ENCODE results near the gene CTDSPL.

CTDSPL gene

DNA sequence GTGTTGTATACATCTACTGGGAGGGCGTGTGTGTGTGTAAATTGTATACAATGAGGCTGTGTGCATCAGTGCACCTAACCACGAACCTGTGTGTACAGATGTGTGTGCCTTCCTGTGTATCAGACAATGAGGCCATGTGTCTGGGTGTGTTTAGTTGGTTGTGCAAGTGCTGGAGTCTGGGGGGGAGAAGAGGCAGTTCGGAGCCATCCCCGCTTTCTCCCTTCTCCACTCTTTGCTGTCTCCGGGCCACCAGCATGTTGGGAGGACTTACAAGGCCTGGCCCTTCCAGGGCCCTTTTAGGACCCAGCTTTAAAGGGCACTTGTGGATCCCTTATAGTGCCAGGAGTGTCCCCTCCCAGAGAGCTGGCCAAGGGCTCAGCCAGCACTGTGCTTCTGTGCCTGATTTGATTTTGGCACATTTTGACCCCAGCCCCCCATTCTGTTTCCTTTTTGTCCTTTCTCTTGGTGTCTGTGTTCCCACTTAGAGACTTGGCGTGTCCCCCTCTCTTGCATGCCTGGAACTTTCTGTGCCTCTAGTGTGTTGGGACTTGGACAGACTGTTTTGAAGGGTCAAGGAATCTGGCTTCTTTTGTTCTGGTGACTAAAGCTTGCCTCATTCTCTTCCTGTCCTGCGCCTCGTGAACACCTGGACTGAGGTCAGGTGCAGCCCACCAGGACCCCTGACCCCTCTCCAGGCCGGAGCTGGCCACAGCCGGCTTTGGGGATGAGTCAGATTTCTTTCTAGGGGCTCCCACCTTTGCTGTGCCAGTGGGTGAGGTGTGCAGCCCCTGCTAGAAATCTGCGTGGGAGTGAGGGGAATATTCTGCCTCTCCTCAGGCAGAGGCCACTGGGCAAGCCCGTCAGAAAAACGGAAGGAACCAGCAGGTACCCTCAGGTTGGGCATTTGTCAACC, 1.5 kb downstream of the CTDSPL start:
- peak in 1 of 2 experiments; percentile 25 for DNase-seq
- TF ChIP-seq POLR2A (IDR thresholded peaks at IDR 0.05; ENCODE audit: low read length) (no peak), GATA1 (IDR thresholded peaks at IDR 0.05; ENCODE audit: low read depth, low read length) (no peak)

DNA sequence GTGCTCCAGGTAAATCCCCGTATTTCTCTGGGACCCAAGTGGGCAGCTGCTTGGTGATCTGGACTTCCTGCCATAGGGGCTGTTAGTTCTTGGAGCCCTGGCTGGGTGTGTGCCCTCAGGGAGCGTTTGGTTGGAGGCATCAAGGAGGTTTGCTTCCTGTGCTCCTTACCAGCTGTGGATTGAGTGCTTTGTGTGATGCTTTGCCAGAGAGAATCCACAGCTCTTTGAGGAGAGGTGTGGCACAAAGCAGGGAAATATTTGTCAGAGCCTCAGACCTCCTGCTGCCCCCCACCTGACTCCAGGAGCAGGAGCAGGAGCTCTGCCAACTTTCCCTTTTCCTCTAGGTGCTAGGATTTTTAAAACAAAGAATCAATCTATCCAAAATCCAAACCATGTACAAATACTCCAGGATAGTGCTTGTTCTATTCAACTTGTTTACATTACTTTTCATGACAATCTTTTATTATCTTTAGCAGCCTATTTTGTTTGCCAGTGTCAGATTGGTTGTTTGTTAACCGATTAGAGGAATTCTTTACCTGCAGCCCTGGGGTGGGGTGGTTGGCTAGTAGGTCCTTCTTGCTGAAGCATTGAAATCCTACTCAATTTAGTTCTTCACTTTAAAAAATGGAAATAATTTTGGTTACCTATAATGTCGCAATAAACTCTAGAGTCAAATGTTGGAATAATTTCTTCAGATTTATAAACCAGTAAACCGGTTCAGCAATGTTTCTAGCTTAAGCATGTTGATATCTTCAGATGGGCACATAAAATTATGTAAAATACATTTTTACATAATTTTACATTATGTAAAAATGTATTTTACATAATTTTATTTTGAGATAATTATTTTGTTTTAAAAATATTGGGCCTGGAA, 2.5 kb downstream of the CTDSPL start:
- DNase-seq: no peak
- no peak for TF ChIP-seq POLR2A (IDR thresholded peaks at IDR 0.05; ENCODE audit: low read length)
- no peak for TF ChIP-seq GATA1 (IDR thresholded peaks at IDR 0.05; ENCODE audit: low read depth, low read length)

DNA sequence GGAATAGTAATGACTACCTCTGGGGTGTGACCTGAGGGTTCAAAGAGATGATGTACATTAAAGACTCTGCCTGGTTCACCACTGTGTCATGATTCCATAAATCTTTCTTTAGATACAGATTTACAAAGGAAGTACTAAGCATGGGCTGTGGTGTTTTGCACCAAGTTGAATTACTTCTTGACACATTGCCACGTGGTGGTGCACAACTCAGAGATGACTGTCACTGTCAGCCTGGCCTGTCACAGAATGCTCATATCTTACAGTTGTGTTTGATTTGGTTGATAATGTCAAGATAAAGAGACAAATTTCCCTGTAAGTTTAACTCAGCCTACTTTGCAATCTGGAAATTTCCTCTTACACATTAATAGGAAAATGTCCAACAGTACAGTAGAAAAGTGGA, 3.2 kb downstream of the CTDSPL start:
- DNase-seq: no peak
- TF ChIP-seq POLR2A (IDR thresholded peaks at IDR 0.05; ENCODE audit: low read length) (no peak), GATA1 (IDR thresholded peaks at IDR 0.05; ENCODE audit: low read depth, low read length) (no peak)

DNA sequence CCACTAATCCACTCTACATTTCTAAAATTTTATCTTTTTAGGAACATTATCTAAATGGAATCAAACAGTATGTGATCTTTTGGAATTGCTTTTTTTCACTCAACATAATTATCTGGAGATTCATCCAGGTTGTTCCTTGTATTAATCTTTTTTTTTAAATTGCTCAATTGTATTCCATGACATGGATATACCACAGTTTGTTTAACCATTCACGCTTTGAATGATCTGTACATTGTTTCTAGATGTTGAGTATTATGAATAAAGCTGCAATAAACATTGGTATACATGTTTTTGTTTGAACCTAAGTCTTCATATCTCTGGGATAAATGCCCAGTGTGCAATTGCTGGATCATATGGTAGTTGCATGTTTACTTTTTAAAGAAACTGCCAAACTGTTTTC, 5.5 kb downstream of the CTDSPL start:
- no peak for DNase-seq
- TF ChIP-seq POLR2A (IDR thresholded peaks at IDR 0.05; ENCODE audit: low read length) (no peak), GATA1 (IDR thresholded peaks at IDR 0.05; ENCODE audit: low read depth, low read length) (no peak)

DNA sequence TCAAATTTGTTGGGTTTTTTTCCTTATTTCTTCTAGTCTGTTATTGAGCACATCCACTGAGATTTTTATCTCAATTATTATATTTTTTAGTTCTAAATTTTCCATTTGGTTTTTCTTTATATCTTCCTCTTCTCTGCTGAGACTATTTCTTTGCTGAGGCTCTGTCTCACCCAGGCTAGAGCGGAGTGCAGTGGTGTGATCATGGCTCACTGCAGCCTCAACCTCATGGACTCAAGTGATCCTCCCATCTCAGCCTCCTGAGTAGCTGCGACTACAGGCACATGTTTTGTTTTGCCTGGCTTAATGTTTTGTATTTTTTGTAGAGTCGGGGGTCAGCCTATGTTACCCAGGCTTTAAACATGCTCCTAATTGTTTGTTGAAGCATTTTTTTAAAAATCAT, 10.2 kb downstream of the CTDSPL start:
- no peak for DNase-seq
- TF ChIP-seq POLR2A (IDR thresholded peaks at IDR 0.05; ENCODE audit: low read length): no peak

DNA sequence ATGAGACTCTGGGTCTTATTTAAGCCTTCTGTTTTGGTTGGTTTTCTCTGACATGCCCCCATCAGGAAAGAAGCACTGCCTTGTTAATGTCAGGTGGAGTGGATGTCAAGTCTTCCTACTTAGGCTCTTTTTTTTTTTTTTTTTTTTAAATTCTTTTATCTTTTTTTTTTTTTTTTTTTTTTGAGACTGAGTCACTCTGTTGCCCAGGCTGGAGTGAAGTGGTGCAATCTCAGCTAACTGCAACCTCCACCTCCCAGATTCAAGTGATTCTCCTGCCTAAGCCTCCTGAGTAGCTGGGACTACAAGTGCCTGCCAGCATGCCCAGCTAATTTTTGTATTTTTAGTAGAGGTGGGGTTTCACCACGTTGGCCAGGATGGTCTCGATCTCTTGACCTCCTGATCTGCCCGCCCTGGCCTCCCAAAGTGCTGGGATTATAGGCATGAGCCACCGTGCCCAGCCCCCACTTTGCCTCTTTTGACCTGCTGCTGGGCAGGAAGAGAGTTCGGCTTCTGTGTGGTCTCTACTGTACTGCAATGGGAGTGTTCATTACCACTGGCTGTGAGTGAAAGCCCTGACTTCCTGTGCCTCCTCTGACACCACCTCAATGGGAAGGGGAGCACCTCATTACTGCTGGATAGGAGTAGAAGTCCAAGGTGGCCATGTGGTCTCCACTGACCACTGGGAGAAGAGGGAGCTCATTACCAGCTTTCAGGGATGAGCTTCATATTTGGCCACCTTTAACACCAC, 10.9 kb downstream of the CTDSPL start:
- DNase-seq: no peak
- TF ChIP-seq POLR2A (IDR thresholded peaks at IDR 0.05; ENCODE audit: low read length) (no peak), GATA1 (IDR thresholded peaks at IDR 0.05; ENCODE audit: low read depth, low read length) (no peak)

DNA sequence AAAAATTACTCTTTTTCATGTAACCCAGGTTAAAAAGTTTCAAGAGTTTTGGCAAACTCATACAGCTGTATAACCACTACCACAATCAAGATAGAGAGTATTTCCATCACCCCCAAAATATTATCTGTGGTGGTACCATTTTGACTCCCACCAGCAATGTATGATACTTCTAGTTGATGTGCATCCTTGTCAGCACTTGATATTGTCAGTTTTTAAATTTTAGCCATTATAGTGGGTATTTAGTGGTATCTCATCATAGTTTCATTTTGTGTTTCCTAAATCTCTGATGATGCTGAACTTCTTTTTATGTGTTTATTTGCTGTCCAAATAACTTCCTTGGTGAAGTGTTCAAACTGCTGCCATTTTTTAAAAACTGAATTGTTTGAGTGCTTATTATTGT, 14.6 kb downstream of the CTDSPL start:
- TF ChIP-seq POLR2A (IDR thresholded peaks at IDR 0.05; ENCODE audit: low read length) (no peak), GATA1 (IDR thresholded peaks at IDR 0.05; ENCODE audit: low read depth, low read length) (no peak)
- no peak for DNase-seq

DNA sequence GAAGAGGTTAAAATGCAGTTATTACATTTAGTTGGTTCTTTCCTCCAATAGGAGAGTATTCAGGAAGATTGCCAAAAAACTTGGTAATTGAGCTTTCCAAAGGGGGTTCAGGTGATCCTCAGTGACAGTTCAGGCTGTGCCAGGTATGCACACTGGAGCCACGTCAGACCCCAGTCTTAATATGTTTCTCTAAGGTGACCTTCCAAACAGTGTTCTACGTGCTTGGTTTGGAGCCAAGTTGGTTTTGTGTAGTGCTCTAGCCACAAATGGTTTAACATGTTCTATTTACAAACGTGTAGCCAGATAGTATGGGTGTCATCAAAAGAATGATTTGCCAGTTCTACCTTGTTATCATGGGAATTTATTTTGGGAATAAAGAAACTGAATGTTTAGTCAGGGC, 21.0 kb downstream of the CTDSPL start:
- TF ChIP-seq GATA1 (IDR thresholded peaks at IDR 0.05; ENCODE audit: low read depth, low read length) (no peak), POLR2A (IDR thresholded peaks at IDR 0.05; ENCODE audit: low read length) (no peak)
- no peak for DNase-seq

DNA sequence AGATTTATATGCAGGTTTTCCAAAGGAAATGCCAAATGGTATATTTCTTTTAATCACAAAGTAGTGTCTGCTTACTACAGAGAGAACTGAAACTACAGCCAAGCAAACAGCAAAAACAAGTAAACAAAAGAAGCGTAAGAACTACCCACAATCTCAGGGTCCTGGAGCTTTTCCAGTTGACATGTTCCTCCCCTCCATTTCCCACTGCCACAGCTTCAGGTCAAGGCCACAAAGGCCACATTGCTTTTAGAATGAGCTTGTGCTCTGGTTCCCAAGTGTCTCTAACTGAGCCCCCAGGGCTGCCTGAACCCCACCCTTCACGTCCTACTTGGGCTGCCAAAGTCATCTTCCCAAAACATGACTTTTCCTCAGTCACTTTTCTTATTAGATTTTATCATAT, 24.1 kb downstream of the CTDSPL start:
- DNase-seq: no peak

DNA sequence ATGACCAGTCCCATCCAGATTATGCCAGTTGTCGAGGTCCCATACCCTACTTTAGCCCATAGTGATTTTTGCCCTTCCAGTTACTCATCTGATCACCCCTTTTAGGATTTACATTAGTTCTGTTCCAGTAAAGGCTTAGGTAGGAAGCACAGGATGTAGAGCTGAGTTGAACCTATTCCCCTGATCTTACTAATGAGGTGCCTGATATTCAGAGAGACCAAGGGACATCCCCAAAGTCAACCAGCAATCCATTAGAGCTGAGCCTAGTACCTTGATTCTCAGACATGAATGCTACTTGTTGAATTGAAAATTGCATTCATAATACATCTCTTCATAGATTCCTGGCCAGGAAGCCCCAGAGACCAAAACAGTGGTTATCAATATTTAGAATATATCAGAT, 24.7 kb downstream of the CTDSPL start:
- no peak for DNase-seq
- TF ChIP-seq GATA1 (IDR thresholded peaks at IDR 0.05; ENCODE audit: low read depth, low read length): no peak
- TF ChIP-seq POLR2A (IDR thresholded peaks at IDR 0.05; ENCODE audit: low read length): no peak

More for the DNA sequence above, 24.1 kb downstream of the CTDSPL start:
- TF ChIP-seq POLR2A (IDR thresholded peaks at IDR 0.05; ENCODE audit: low read length) (no peak), GATA1 (IDR thresholded peaks at IDR 0.05; ENCODE audit: low read depth, low read length) (no peak)

DNA sequence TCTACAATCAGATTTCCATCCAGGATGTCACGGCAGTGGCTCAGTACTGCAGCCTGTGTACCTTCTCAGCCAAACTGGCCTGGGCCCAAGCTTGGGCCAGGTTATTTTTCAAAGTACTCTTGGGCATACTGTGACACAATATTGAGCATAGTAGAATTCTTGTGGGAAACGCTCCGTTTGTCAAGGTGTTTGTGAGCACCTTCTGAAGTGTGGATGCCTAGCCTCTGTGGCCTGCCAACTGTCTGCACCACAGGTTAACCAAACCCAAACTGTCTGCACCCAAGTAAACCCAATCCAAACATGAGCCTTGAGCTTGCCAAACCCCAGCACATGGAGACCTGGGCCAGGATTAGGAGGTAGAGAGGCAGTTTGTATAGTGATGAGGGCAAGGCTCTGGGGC, 25.4 kb downstream of the CTDSPL start:
- TF ChIP-seq POLR2A (IDR thresholded peaks at IDR 0.05; ENCODE audit: low read length) (no peak), GATA1 (IDR thresholded peaks at IDR 0.05; ENCODE audit: low read depth, low read length) (no peak)

DNA sequence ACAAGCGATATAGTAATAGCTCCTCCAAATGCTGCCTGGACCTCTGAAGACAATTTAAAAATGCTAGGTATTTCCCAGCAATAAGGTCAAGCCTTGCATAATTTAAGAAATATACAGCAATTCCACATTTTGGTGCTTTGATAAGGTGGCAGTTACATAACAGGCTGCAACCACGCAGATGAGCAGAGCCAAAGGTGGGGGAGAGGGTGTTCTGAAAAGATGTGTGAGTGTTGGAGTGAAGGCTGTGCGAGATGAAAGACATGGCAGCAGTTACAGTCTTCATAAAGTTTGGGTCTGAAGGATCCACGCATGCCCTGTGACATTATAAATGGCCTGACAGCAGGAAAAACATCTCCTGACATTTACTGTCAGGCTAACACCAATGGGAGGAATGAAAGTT, 26.1 kb downstream of the CTDSPL start:
- no peak for DNase-seq
- TF ChIP-seq POLR2A (IDR thresholded peaks at IDR 0.05; ENCODE audit: low read length): no peak
- TF ChIP-seq GATA1 (IDR thresholded peaks at IDR 0.05; ENCODE audit: low read depth, low read length): no peak

More for the DNA sequence above, 25.4 kb downstream of the CTDSPL start:
- no peak for DNase-seq

DNA sequence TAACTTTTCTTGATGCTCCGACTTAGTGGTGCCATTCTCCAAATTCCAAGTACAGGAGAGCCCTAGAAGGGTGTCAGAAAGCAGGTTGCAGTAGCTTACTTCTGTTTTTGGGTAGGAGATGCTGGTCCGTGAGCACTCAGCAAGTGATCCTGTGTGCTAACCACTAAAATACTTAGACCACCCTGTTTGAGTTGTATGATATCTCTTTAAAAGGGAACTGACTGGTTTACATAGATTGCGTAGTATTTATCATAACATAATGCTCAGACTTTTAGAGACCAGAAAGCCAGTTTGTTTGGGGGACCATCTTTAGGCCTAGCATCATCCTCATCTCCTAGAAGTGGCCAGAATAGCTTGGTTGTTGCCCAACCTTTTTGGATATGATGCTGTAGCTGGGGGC, 26.7 kb downstream of the CTDSPL start:
- TF ChIP-seq POLR2A (IDR thresholded peaks at IDR 0.05; ENCODE audit: low read length) (no peak), GATA1 (IDR thresholded peaks at IDR 0.05; ENCODE audit: low read depth, low read length) (no peak)
- DNase-seq: no peak

DNA sequence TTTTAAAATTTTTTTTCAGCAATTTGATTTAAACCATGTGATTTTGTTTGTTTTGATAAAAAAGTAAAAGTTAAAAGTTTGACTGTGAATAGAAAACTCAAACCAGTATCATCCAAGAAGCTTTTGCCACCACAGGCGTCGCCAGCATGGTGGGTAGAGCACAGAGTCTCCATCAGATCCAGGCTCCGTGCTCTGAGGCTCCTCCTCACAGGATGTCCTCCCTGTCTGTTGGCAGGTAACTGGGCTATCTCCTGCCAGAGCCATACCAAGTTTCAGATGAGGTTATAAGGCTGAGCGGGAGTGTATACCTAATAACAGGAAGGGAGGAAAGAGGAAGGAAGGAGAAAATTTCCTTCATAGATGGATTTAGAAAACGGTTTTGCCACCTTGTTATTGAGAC, 28.8 kb downstream of the CTDSPL start:
- no peak for DNase-seq
- TF ChIP-seq POLR2A (IDR thresholded peaks at IDR 0.05; ENCODE audit: low read length) (no peak), GATA1 (IDR thresholded peaks at IDR 0.05; ENCODE audit: low read depth, low read length) (no peak)
